NCI-H128 (cell line): ENCODE results near the gene TUBGCP6.

ENCODE experiments used
- DNase-seq: peaks from one replicate; lab custom pipeline; 2025; ENCODE audit not compliant: unreplicated experiment; lab: John Stamatoyannopoulos, UW

TUBGCP6 gene

DNA sequence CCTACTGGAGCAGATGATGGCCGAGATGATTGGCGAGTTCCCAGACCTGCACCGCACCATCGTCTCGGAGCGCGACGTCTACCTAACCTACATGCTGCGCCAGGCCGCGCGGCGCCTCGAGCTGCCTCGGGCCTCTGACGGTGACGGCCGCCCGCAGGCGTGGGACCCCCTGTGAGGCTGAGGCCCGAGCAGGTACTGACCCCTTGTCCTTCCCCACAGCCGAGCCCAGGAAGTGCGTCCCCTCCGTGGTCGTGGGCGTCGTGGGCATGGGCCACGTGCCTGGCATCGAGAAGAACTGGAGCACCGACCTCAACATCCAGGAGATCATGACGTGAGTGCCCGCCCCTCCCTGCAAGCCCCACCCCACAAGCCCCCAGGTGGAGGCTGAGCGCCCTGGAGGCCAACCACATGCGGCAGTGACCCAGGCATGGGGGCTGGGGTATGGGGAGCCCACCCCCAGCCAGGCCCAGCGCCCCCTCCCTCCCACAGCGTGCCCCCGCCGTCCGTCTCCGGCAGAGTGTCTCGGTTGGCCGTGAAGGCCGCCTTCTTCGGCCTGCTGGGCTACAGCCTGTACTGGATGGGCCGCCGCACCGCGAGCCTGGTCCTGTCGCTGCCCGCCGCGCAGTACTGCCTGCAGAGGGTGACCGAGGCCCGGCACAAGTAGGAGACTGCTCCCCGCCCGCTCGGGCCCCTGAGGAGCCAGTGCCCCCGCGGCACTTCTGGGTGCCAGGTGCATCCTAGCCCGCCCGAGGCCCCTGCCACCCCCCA, 46.8 kb downstream of the TUBGCP6 start:
- DNase-seq, result no peak

DNA sequence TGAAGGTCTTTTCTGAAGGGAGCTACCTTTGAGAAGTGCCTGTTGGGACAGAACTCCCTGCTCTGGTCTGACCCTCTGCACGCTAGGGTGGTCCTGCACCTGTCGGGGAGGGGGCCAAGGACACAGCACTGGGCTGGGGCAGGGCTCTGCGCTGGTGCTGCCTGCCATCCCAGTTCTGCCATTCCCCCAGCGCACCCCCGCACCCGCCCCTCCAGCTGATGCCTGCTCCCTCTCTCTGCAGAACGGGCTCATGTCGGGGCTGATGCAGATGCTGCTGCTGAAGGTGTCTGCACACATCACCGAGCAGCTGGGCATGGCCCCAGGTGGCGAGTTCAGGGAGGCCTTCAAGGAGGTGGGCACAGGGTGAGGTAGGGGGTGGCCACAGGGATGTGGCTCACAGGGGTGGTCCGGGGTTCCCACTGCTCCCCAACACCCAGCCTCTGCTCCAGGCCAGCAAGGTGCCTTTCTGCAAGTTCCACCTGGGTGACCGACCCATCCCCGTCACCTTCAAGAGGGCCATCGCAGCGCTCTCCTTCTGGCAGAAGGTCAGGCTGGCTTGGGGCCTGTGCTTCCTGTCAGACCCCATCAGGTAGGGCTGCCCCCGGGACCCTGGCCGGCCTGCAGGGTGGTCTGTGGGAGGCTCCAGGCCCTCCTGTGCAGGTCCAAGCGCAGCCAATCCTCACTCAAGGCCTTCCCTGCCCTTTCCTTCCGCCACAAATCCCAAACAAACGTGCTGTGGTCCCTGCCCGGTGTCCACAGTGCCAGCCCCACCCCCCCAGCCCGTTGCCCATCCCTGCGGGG, 47.6 kb downstream of the TUBGCP6 start:
- DNase-seq, result no peak

DNA sequence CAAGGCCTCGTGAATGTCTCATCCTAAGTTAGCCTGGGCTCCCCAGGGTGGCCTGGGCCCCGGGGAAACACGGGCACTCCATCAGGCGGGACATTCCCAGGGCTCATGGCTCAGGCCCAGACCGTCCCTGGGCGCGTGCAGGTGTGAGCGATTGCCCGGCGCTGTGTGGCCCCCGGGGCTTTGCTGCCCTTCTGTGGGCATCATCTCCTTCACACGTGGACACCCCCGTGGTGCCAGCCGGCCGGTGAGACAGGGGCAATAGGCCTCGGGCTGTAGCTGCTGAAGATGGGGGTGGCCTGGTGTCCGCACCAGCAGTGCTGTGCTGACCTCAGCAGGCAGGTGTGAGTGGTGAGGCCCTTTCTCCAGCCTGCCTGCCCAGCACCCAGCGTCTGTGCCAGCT, 48.6 kb downstream of the TUBGCP6 start:
- no peak for DNase-seq

DNA sequence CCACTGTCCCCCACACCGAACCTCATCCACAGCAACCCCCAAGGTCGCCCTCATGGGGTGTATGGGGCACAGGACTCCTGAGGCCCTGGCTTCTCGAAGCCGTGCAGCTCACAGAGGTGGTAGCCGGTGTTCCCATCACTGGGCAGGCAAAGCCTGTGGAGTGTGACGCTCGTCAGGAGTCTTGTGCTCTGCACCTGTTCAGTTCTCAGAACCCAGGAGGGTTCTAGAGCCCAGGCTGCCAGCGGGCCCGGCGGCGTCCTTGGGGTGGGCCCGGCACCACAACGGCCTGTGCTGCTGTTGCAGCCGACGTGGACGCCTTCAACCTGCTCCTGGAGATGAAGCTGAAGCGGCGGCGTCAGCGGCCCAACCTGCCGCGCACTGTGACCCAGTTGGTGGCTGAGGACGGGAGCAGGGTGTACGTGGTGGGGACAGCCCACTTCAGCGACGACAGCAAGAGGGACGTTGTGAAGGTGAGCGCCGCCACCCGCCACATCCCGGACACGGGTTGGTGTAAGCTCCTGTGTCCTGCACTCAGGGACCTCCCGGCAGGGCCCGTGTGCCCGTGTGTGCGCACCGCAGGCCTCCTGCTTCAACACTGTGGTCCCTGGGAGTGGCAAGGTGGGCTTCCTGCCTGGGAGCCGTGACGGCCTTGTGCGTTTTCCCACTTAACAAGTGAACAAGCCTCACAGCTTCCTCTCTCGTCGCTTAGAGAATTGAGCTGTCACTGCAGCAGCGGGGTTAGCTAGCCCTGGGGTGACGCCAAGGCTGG, 50.6 kb downstream of the TUBGCP6 start:
- DNase-seq, result no peak

DNA sequence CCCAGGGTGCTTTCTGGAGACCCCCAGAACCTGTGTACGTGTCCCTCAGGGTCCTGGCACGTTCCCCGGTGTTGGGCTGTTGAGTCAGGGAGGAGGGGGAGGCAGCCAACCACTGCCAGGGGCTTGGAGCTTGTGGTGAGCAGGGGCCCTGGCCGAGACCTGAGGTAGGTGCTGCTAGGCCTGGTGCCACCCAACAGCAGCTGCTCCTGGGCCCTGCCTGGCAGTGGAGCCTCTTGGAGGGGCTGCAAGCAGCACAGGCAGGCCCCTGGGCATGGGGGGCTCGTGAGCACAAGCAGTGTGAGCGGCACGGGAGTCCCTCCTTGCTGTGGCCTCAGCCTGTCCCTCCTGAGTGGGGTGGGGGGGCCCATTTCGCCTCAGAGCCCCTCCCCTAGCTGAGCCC, 51.2 kb downstream of the TUBGCP6 start:
- DNase-seq, result no peak

DNA sequence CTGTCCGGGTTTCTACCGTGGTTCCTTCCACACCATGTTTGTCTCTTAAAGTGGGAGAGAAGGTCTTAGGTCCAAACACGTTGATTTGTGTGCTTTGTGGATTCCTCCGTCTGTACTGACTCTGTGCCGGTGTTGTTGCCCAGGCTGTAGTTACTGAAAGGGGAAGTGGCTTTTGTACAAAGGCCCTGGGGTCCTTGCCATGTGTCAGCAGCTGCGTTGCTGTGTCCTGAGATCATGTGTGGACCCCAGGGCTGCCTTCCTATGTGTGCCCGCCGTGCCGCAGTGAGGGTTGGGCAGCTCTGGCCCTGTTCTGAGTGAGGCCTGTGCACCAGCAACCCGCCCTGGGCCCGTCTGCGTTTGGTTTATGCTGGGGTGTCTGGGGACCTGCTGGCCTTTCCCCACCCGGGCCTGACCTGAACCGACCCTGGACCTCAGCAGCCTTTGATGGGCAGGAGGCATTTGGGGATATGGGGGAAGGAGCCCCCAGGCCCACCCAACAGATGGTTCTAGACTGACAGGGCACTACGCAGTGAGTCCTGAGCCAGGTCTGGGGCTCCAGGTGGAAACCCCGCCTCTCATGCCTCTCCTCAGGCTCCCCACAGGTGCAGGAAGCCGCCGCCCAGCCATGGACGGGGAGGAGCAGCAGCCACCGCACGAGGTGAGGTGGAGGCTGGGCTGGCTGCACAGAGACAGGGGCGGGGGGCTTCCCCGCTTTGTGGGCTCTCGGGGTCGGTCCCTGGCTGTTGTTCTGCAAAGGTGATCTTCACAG, 52.2 kb downstream of the TUBGCP6 start:
- DNase-seq, result no peak

DNA sequence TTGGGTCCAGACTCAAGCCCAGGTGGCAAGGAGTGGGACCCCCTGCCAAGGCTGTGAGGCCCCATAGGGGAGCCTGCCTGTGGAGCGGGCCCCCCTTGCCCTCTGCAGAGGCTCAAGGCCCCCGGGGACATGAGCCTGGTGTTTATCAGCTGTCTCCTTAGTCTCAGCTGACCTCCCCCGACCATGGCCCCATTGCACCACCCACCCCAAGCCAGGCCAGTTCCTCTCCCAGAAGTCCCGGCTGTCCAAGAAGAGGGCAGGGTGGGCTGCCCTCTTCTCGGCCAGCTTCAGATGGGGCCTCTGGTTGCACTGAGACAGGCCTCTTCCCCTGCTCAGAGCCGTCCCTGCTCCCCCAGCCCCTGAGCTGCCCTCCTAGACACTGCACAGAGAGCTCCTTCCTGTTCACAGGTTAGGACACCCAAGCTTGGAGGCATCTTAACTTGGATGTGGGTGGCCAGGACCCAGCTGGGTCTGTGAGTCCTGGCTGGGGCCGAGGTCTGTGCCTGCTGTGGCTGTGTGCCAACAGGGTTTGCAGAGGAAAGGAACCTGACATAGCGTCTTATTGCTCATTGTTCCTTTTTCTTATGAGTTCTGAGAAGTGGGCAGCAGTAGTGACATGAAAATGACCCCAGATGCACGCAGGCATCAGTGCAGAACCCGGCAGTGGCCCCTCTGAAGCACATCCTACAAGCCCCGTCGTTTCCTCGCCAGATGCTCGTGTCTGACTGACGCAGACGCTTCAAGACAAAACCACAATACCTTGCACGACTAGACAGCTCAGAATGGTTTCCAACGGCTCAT, 53.7 kb downstream of the TUBGCP6 start:
- DNase-seq, result no peak

DNA sequence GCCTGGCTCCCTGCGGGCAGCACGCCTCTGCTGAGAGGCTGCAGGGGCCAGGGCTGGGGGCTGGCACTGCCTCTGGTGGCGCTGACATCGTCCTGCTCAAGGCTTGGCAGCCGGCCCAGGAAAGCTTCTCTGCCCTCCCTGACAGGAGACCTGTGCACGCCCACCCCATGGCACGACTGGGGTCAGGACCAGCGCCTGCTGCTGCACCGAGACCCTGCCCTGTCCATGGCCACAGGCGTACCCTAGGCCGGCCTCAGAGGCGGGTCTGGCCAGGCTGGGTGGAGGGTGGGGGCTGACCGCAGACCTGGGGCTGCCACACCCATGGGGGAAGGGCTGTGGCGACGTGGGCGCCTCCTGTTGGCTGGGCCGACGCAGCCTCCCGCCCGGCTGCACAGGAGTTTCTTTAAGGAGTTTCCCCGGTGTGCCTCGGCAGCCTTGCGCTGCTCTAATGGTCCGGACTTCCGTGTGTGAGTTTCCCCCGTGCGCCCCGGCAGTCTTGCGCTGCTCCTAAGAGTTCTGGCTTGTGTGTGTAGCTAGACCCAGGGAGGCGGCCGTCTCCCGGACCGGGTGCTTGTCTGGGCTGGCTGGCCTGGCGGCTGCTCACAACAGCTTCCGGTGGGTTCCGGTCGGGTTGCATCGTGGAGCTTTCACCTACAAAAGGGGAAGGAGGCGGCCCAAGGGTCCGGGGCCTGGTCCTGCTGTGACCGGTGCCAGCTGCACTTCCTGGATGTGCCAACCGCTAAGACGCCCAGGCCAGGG, 54.5 kb downstream of the TUBGCP6 start:
- no peak for DNase-seq

DNA sequence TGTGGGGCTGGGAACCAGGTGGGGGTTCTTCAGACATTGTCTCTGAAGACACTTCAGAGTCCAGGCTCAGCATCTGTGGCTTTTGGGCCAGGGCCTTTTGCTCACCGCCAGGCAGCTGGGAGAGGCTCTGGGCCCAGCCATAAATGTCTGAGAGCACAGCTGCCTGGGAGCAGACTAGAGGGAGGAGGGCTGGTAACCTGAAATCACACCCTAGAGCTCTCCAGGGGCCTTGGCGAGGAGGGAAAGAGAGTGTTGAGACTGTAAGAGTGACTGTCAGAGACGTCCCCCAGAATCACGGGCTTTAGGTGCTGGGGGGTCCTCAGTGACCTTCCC, 55.0 kb downstream of the TUBGCP6 start:
- no peak for DNase-seq

DNA sequence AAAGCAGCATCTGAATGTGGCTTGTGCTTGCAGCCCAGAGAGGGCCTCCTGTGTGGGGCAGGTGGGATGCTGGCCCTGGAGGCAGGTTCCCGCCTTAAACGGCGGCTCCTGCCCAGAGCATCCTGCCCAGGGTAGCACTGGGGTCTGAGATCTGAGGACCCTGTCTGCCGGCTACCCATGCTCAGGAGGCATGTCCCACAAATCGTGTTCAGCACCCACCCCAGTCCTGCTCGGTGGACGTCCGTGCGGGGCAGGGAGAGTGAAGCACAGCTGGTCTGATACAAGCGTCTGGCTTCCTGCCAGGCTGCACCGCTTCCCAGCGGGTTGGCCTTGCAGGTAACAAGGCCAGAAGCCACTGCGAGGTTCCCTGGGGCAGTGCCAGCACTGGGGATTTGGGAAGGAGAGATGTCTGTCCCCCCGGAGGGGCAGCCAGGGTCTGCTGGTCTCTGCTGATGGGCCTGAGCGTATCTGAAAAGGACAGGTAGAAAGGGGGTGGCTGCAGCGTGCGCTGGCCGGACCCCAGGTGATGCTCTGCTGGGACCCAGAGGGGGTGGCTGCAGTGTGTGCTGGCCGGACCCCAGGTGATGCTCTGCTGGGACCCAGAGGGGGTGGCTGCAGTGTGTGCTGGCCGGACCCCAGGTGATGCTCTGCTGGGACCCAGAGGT, 55.5 kb downstream of the TUBGCP6 start:
- no peak for DNase-seq

DNA sequence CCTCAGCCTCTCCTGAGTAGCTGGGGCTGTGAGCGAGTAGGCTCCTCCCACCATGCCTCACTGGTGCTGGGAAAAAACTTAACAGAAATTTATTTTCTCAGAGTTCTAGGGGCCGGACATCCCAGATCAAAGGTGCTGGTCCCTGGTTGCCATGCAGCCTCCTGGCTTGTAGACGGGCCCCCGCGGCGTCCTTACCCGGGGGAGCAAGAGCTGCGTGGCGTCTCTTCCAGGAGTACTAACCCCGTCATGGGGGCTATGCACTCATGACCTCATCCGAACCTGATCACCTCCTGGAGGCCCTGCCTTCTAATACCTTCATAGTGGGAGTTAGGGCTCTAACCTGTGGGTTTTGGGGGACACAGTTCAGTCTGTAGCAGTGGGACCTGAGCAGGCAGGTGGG, 56.5 kb downstream of the TUBGCP6 start:
- no peak for DNase-seq

DNA sequence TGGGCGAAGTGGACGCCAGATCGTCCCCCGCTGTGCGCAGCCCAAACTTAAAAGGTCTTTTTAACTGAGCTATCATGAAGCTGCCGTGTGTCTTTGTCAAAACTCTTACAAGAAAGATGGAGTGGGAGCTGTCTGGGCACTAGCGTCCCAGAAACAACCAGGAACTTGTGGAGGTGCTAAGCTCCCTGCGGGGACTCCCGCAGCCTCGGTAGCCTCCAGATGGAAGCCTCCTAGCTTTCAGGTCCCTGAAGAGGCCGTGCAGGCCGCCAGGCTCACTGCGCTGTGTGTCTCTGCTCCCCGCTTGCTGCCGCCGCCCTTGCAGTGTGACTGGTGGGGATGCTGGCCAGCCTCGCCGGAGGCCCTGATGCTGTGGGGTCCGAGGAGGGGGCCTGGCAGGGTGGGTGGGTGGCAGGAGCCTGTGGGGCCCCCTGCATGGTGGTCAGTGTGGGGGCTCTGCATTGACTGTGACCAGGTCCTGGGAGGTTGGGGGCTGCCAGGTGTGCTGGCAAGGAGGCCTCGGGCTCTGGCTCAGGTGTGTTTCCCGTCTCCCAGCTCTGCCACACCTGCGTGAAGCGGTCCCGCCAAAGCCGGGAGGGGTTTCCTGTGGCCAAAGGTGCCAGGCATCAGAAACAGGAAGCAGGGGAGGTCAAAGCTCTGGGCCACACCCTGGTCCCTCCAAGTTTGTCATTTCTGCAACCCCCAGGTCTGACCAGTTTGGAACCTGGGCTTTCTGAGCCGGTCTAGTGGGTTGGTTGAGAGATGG, 57.9 kb downstream of the TUBGCP6 start:
- no peak for DNase-seq

DNA sequence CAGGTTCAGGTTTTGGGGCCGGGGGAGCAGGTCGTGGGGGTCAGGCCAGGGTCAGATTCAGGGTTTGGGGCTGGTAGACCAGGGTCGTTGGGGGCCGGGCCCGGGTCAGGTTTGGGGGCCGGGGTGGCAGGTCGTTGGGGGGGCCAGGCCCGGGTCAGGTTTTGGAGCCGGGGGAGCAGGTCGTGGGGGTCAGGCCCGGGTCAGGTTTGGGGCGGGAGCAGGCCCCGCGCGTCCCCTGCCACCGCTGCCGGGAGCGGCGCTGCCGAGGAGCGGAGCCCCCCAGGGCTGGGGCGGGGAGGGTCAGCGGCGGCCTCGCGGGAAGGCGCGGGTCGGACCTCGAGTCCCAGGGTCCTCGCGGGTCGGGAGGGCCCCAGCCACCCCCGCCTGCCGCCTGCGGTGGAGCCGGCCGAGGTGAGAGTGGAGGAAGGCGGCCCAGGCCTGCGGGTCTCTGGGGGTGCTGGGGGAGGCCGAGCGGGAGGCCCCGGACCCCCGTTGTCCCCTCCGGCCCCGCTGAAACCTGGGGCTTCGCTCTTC, 58.6 kb downstream of the TUBGCP6 start:
- DNase-seq, result no peak

DNA sequence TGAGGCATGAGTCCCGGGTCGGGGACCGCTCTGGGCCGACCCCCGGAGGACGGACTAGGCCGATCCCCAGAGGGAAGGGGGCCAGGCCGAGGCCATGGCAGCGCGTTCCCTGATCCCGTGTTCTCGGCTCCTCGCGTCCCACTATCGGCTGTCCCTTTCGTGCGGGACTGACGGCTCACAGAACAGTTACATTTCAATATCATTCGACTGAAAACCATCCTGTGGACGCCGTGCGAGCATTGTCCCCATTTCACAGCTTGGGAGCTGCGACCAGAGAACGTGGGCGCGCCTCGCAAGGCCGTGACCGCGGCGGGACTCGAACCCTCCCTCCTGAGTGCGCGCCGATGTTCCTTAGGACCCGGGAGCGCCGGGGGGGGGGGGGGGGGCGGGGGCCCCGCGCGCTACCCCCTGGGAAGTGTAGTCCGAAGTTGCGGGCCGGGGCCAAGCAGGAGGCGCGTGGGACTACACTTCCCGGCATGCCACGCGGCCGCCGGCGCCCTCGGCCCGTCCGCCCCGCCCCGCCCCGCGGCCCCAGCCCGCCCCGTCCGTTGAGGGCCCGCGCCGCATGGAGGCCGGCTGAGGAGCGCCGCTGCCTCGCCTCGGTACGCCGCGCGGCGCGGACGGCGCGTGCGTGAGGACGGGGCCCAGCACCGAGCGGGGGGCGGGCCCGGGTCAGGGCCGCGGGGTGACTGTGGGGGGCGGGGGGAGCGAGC, 59.3 kb downstream of the TUBGCP6 start, which contains the start of gene TRABD:
TSS of gene TRABD (plus strand) at position 539 of the 713 bp plus-strand sequence. CDS start 7,148 bp downstream, outside the sequence.
- no peak for DNase-seq

DNA sequence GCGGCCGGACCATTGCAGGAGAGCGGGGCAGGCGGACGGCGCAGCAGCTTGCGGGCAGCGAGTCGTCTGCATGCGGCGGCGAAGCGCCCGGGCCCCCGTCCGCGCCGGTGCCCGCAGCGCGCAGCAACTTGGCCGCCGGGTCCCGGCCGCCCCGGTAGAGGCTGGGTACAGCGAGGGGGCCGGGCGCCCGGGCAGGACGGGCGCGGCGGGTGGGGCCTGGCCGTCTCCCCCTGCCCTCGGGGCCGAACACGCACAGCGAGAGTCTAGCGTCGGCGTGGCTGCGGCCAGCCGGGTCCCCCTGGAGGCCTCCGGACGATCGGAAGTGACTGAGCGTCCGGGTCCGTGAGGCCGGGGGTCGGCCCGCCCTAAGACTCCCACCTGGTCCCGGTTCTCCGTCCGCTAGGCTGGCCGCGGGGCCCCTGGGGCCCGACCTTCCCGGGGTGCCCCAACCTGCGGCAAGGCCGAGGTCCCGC, 59.9 kb downstream of the TUBGCP6 start:
- no peak for DNase-seq

DNA sequence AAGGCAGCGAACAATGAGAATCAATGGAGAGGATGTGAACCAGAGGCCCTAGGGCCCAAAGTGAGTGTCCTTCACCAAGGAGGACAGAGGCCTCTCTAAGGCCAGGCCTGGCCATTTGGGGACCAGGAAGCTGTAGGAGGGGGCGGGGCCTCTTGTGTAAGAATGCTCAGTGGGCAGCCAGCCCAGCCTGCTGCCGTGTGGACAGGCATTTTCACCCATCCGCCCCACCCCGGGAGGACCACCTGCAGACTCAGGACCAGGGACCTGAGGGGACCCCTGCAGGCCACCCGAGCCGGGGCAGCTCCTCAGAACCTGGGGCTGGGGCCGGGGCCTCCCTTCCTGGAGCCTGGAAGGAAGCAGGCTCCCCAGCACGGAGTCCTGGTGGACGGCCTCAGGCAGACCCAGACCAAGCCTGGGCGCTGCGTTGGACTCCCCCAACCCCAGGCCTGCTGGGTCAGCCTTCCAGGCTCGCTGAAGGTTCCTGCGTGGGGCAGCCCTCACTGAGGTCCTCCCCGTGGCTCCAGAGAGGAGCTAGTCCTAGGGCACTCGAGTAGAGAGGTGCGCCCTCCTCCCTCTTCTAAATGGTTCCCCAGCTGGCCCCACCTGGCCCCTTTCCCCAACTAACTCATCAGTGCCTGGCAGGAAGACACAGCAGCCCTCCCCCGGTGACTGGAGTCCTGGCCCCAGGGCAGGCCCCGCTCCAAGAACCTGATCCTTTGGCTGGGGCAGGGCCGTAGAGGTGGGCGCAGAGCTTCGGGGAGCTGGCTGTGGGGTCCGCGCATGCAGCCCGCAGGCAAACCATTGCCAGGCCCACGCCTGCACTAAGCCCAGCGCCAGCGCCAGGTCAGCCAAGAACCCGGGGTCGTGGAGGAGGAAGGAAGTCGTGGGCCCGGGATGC, 60.6 kb downstream of the TUBGCP6 start:
- no peak for DNase-seq
